LNCaP clone FGC (cell line): ENCODE data around the gene CLIC5.

Experiments used
- DNase-seq: peaks from one replicate; pipeline ENCODE4 v3.0.0-alpha.2; 2011; ENCODE audit warnings: low read depth
- H3K4me3 ChIP-seq: 2 replicates; pipeline ENCODE4 v1.5.1; 2011; ENCODE audit warnings: mild to moderate bottlenecking, low read depth, low read length, control low read depth
- CTCF ChIP-seq: IDR thresholded peaks from 2 replicates; pipeline ENCODE4 v1.5.1; 2012; ENCODE audit warnings: mild to moderate bottlenecking; ENCODE audit not compliant: control insufficient read depth, insufficient read depth; ENCODE audit errors: extremely low read depth

The CLIC5 gene

GRCh38 chr6:45961125-45961524 lies 54.5 kb downstream of the CLIC5 start:
- no peak for DNase-seq
- H3K4me3 ChIP-seq = no peak overlapping the region
- no peak for TF ChIP-seq CTCF

- DNase-seq = peak; percentile 35
- TF ChIP-seq CTCF = no peak
- H3K4me3 ChIP-seq = no peak overlapping the region
Observed at GRCh38 chr6:45959534-45960145, 56.0 kb downstream of the CLIC5 start.

GRCh38 chr6:45956663-45957062 lies 59.0 kb downstream of the CLIC5 start:
- DNase-seq = no peak
- no peak for TF ChIP-seq CTCF
- no peak overlapping the region for H3K4me3 ChIP-seq

GRCh38 chr6:45956176-45956575 lies 59.5 kb downstream of the CLIC5 start:
- DNase-seq = no peak
- no peak for TF ChIP-seq CTCF
- no peak overlapping the region for H3K4me3 ChIP-seq

GRCh38 chr6:45955597-45955996 lies 60.1 kb downstream of the CLIC5 start:
- no peak for DNase-seq
- H3K4me3 ChIP-seq = no peak overlapping the region
- TF ChIP-seq CTCF = no peak

GRCh38 chr6:45952546-45952945 lies 63.1 kb downstream of the CLIC5 start:
- H3K4me3 ChIP-seq = no peak overlapping the region
- no peak for TF ChIP-seq CTCF
- DNase-seq = no peak

- TF ChIP-seq CTCF = no peak
- H3K4me3 ChIP-seq = no peak overlapping the region
- no peak for DNase-seq
Observed at GRCh38 chr6:45952168-45952529, 63.5 kb downstream of the CLIC5 start.
